H1 (cell line): ENCODE data around the gene WWP2. TPM values are rescaled to one million over a fixed set of nuclear protein-coding genes. Genes with fewer than 3 reads are reported as not detected.

Experiments used
- CTCF ChIP-seq, 3 experiments: IDR thresholded peaks; 1 replicate in 2 of 3; 2 replicates in 1 of 3; pipeline versions ENCODE4 v1.5.1 to v1.6.1; 2011; ENCODE audit warnings: low read length in 3 of 3, mild to moderate bottlenecking in 3 of 3, inconsistent platforms in 2 of 3, low read depth in 1 of 3, moderate library complexity in 1 of 3; ENCODE audit not compliant: insufficient read depth in 1 of 3; ENCODE audit errors: control extremely low read depth in 1 of 3
- polyA plus RNA-seq, 7 experiments: library from polyadenylated mRNA; depleted of rRNA in 3 of 7; stranded (reverse) in 5 of 7; unstranded in 2 of 7; fragments of >200 nt in 5 of 7; fragments of 200-250 nt in 2 of 7; gene quantifications; 1 replicate in 5 of 7; 2 replicates in 1 of 7; 4 replicates in 1 of 7; pipeline versions ENCODE4 v1.2.1 to v1.2.3, GENCODE V29; 2011 to 2013; ENCODE audit warnings: missing spikeins in 2 of 7, mixed read lengths in 2 of 7
- total RNA-seq: library from RNA; stranded (reverse); fragmentation: NEBNext Ultra II Directional; extraction: Animal tissue kit (Norgen Biotek cat#: 25700); gene quantifications from 2 replicates; pipeline ENCODE4 v1.2.1, GENCODE V29; 2021

The WWP2 gene
- total and polyA plus RNA-seq, 2 of the 8 experiments (the other 6 are each of a cell fraction or from before 2014, with no cell fraction given), result 14.1 to 42.2 TPM

GRCh38 chr16:69870761-69871160 lies 108.6 kb downstream of the WWP2 start (continued):
- TF ChIP-seq CTCF (IDR thresholded peaks at IDR 0.05; ENCODE audit: control extremely low read depth in 1 of 3, insufficient read depth in 1 of 3, low read depth in 1 of 3, low read length in 3 of 3), result no peak
